WTC11 (cell line): ENCODE measurements around the gene RBMS2. TPM values are rescaled to one million over a fixed set of nuclear protein-coding genes. Genes with fewer than 3 reads are reported as not detected.

Experiments used
- ATAC-seq: fragments of 200-7000 bp; cut with Tn5 transposase; 2 replicates; pipeline ENCODE4 v1.10.0; 2021; ENCODE audit warnings: mild to moderate bottlenecking, moderate library complexity
- CTCF ChIA-PET: fragments of 300-600 bp; sonication (Branson Sonifier 250); formaldehyde crosslinking; loops from one replicate; lab custom pipeline; 2021; ENCODE audit warnings: antibody characterized with exemption; lab: Charles Lee
- POLR2A ChIA-PET: fragments of 350-600 bp; sonication (Branson Sonifier 250); formaldehyde crosslinking; loops from one replicate; lab custom pipeline; 2021; ENCODE audit warnings: antibody characterized with exemption; lab: Charles Lee
- DNase-seq: peaks from one replicate; pipeline ENCODE4 v3.0.0; 2021; ENCODE audit warnings: low spot score
- H3K27ac Mint-ChIP-seq: 2 replicates; pipeline ENCODE4 v1.8.0; 2021; ENCODE audit warnings: mixed read lengths
- H3K27me3 Mint-ChIP-seq: 2 replicates; pipeline ENCODE4 v1.8.0; 2021; ENCODE audit warnings: low read depth, mild to moderate bottlenecking, moderate library complexity, mixed read lengths
- H3K36me3 Mint-ChIP-seq: 2 replicates; pipeline ENCODE4 v1.8.0; 2021; ENCODE audit warnings: mixed read lengths
- H3K4me1 Mint-ChIP-seq: 2 replicates; pipeline ENCODE4 v1.8.0; 2022; ENCODE audit warnings: mixed read lengths
- H3K4me3 Mint-ChIP-seq: 2 replicates; pipeline ENCODE4 v1.8.0; 2021; ENCODE audit warnings: mild to moderate bottlenecking, moderate library complexity, mixed read lengths
- H3K9me3 Mint-ChIP-seq: 2 replicates; pipeline ENCODE4 v1.8.0; 2021; ENCODE audit warnings: mixed read lengths
- AFF4 ChIP-seq: sonication (generic); formaldehyde crosslinking; IDR thresholded peaks from 2 replicates; pipeline ENCODE4 v1.8.1; 2023; ENCODE audit warnings: mild to moderate bottlenecking, missing genetic modification reagents, borderline replicate concordance
- ARID4B ChIP-seq: sonication (generic); formaldehyde crosslinking; IDR thresholded peaks from 2 replicates; pipeline ENCODE4 v1.8.0; 2023; ENCODE audit warnings: missing genetic modification reagents, mild to moderate bottlenecking, borderline replicate concordance
- ATF2 ChIP-seq: sonication (generic); formaldehyde crosslinking; IDR thresholded peaks from 2 replicates; pipeline ENCODE4 v1.8.1; 2022; ENCODE audit warnings: low read depth, missing genetic modification reagents, borderline replicate concordance
- CDX4 ChIP-seq: fragments of 250-450 bp; sonication (Bioruptor Pico); IDR thresholded peaks from 2 replicates; pipeline ENCODE4 v1.9.0; 2021; ENCODE audit warnings: moderate library complexity, mild to moderate bottlenecking, inconsistent platforms, borderline replicate concordance
- CREB1 ChIP-seq: sonication (generic); formaldehyde crosslinking; IDR thresholded peaks from 2 replicates; pipeline ENCODE4 v1.8.0; 2023; ENCODE audit warnings: mild to moderate bottlenecking, missing genetic modification reagents
- ELF4 ChIP-seq: sonication (generic); formaldehyde crosslinking; IDR thresholded peaks from 2 replicates; pipeline ENCODE4 v1.8.1; 2022; ENCODE audit warnings: low read depth, mild to moderate bottlenecking, moderate library complexity, missing genetic modification reagents
- FOXJ3 ChIP-seq: sonication (generic); formaldehyde crosslinking; IDR thresholded peaks from 2 replicates; pipeline ENCODE4 v1.9.0; 2021; ENCODE audit warnings: missing genetic modification reagents, mild to moderate bottlenecking, borderline replicate concordance
- FOXK1 ChIP-seq: sonication (generic); formaldehyde crosslinking; IDR thresholded peaks from 2 replicates; pipeline ENCODE4 v1.8.0; 2022; ENCODE audit warnings: mild to moderate bottlenecking, moderate library complexity, missing genetic modification reagents
- IRF1 ChIP-seq: sonication (generic); formaldehyde crosslinking; IDR thresholded peaks from 2 replicates; pipeline ENCODE4 v1.8.0; 2023; ENCODE audit warnings: missing genetic modification reagents
- MAX ChIP-seq: sonication (generic); formaldehyde crosslinking; IDR thresholded peaks from 2 replicates; pipeline ENCODE4 v1.8.0; 2022; ENCODE audit warnings: mild to moderate bottlenecking, missing genetic modification reagents
- NFYB ChIP-seq: sonication (generic); formaldehyde crosslinking; conservative IDR thresholded peaks from 2 replicates; pipeline ENCODE4 v1.8.0; 2022; ENCODE audit warnings: low read depth, missing genetic modification reagents
- SP1 ChIP-seq: sonication (generic); formaldehyde crosslinking; conservative IDR thresholded peaks from 2 replicates; pipeline ENCODE4 v1.8.1; 2022; ENCODE audit warnings: missing genetic modification reagents
- TP53 ChIP-seq: sonication (generic); formaldehyde crosslinking; IDR thresholded peaks from 2 replicates; pipeline ENCODE4 v1.8.1; 2023; ENCODE audit warnings: mild to moderate bottlenecking, missing genetic modification reagents
- ZBTB43 ChIP-seq: sonication (generic); formaldehyde crosslinking; IDR thresholded peaks from 2 replicates; pipeline ENCODE4 v1.8.1; 2023; ENCODE audit warnings: mild to moderate bottlenecking, missing genetic modification reagents
- ZNF138 ChIP-seq: sonication (generic); formaldehyde crosslinking; conservative IDR thresholded peaks from 2 replicates; pipeline ENCODE4 v1.8.1; 2022; ENCODE audit warnings: mild to moderate bottlenecking, moderate library complexity, missing genetic modification reagents
- ZNF396 ChIP-seq: fragments of 250-450 bp; sonication (Bioruptor Pico); IDR thresholded peaks from 2 replicates; pipeline ENCODE4 v1.8.0; 2021; ENCODE audit warnings: mild to moderate bottlenecking, moderate library complexity, borderline replicate concordance
- ZNF423 ChIP-seq: fragments of 250-450 bp; sonication (Bioruptor Pico); IDR thresholded peaks from 2 replicates; pipeline ENCODE4 v2.1.2; 2022; ENCODE audit warnings: mild to moderate bottlenecking, moderate library complexity
- ZNF532 ChIP-seq: fragments of 250-450 bp; sonication (Bioruptor Pico); IDR thresholded peaks from 2 replicates; pipeline ENCODE4 v1.9.0; 2021; ENCODE audit warnings: mild to moderate bottlenecking, borderline replicate concordance
- total RNA-seq: library from RNA; stranded (reverse); gene quantifications from 3 replicates; pipeline ENCODE4 v1.2.3, GENCODE V29; 2021

RBMS2 gene
- total RNA-seq, 1 experiment from 2014 or later, result 16.7 TPM

GRCh38 chr12:56634242-56634836 is 112.7 kb downstream of the RBMS2 start:
- H3K9me3 Mint-ChIP-seq, result no peaks in the 10 kb centered on the region
- ChIA-PET CTCF (interaction anchor here (0.6 to 5.3 kb wide), 13 partner anchors 11 to 560 kb away, joined by 3 to 84 read pairs (median 4); partner anchors contain the start of genes ANKRD52, COQ10A and RBMS2), POLR2A (interaction anchor here (0.8 to 2.4 kb wide), 7 partner anchors 11 to 274 kb away, joined by 3 to 12 read pairs (median 3); partner anchors contain the start of genes ATP5F1B, PTGES3, RBMS2 and STAT2)

More at GRCh38 chr12:56634242-56634836, 112.7 kb downstream of the RBMS2 start:
- no peak for TF ChIP-seq ATF2 (CRISPR knock-in tag)
- TF ChIP-seq ARID4B (CRISPR knock-in tag), result no peak
- TF ChIP-seq AFF4 (CRISPR knock-in tag), result no peak
- no peak for TF ChIP-seq MAX (CRISPR knock-in tag)
- no peak for TF ChIP-seq CREB1
- TF ChIP-seq ZNF396 (CRISPR knock-in tag), result no peak
- TF ChIP-seq IRF1 (CRISPR knock-in tag), result no peak
- peak; percentile 76 for TF ChIP-seq SP1
- no peak for TF ChIP-seq ZNF532 (CRISPR knock-in tag)
- TF ChIP-seq ZNF138 (CRISPR knock-in tag), result no peak
- TF ChIP-seq ZBTB43 (CRISPR knock-in tag), result 0 out of 2 replicates have a peak, but pooled peaks have one; percentile 57
- peak; percentile 17; the same call in 1 of the 2 replicates for TF ChIP-seq FOXK1 (CRISPR knock-in tag)
- no peak for TF ChIP-seq ELF4 (CRISPR knock-in tag)
- no peak for TF ChIP-seq CDX4
- no peak for TF ChIP-seq FOXJ3 (CRISPR knock-in tag)
- no peak for TF ChIP-seq TP53 (CRISPR knock-in tag)
- peak; percentile 62; the same call in 1 of the 2 replicates for TF ChIP-seq ZNF423 (CRISPR knock-in tag)
- TF ChIP-seq NFYB (CRISPR knock-in tag), result peak; percentile 23; the same call in 1 of the 2 replicates
- DNase-seq, result peak; percentile 82
- no peaks in the 10 kb centered on the region for H3K27me3 Mint-ChIP-seq
- peaks cover 18% of the 10 kb centered on the region for H3K36me3 Mint-ChIP-seq
- peaks cover 58% of the 10 kb centered on the region for H3K4me1 Mint-ChIP-seq
- peak overlapping the region; percentile 96 for H3K27ac Mint-ChIP-seq
- ATAC-seq, result peak; percentile 37
- peak overlapping the region; percentile 97 for H3K4me3 Mint-ChIP-seq
